Trophoblast cell (in vitro differentiated cells and primary cell): Measurements from ENCODE around the gene CLEC4G.
"Not testable (repeated sequence)": the region's sequence is repeated elsewhere in the genome, so short reads cannot be mapped to it uniquely, and the experiment has no call there.

Experiments
- DNase-seq, 2 donors: peaks; one replicate each; pipeline ENCODE4 v3.0.0-alpha.2; 2016
- H2AFZ ChIP-seq: 2 replicates; pipeline ENCODE4 v1.6.1; 2013; ENCODE audit warnings: low read length, moderate library complexity, mild to moderate bottlenecking; ENCODE audit not compliant: insufficient read depth, poor library complexity
- H2AK5ac ChIP-seq: 2 replicates; pipeline ENCODE4 v1.6.1; 2013; ENCODE audit warnings: mild to moderate bottlenecking, low read length
- H2BK120ac ChIP-seq: 2 replicates; pipeline ENCODE4 v1.6.1; 2013; ENCODE audit warnings: low read length, mild to moderate bottlenecking, moderate library complexity; ENCODE audit not compliant: insufficient read depth, poor library complexity
- H2BK12ac ChIP-seq: 2 replicates; pipeline ENCODE4 v1.6.1; 2013; ENCODE audit warnings: mild to moderate bottlenecking, low read length, moderate library complexity
- H2BK5ac ChIP-seq: 2 replicates; pipeline ENCODE4 v1.6.1; 2013; ENCODE audit warnings: low read length, low read depth, moderate library complexity, mild to moderate bottlenecking; ENCODE audit not compliant: poor library complexity
- H3K14ac ChIP-seq: 2 replicates; pipeline ENCODE4 v1.6.1; 2013; ENCODE audit warnings: mild to moderate bottlenecking, low read length
- H3K18ac ChIP-seq: 2 replicates; pipeline ENCODE4 v1.6.1; 2013; ENCODE audit warnings: mild to moderate bottlenecking, low read length
- H3K23ac ChIP-seq: 2 replicates; pipeline ENCODE4 v1.6.1; 2013; ENCODE audit warnings: low read length
- H3K27ac ChIP-seq: 2 replicates; pipeline ENCODE4 v1.5.1; 2013; ENCODE audit warnings: low read depth, mild to moderate bottlenecking, inconsistent platforms, low read length, moderate library complexity
- H3K27me3 ChIP-seq: 2 replicates; pipeline ENCODE4 v1.6.1; 2013; ENCODE audit warnings: inconsistent platforms, mild to moderate bottlenecking, low read length, moderate library complexity; ENCODE audit not compliant: insufficient read depth
- H3K36me3 ChIP-seq, 2 experiments: 1 replicate in 1 of 2; 2 replicates in 1 of 2; pipeline ENCODE4 v1.6.1; 2013; ENCODE audit warnings: low read length in 2 of 2, mild to moderate bottlenecking in 2 of 2, moderate library complexity in 1 of 2; ENCODE audit not compliant: insufficient read depth in 2 of 2, control insufficient read depth in 1 of 2
- H3K4ac ChIP-seq: 2 replicates; pipeline ENCODE4 v1.6.1; 2013; ENCODE audit warnings: low read depth, mild to moderate bottlenecking, low read length, moderate library complexity
- H3K4me1 ChIP-seq, 2 experiments: 1 replicate in 1 of 2; 2 replicates in 1 of 2; pipeline ENCODE4 v1.6.1; 2013; ENCODE audit warnings: low read length in 2 of 2, mild to moderate bottlenecking in 2 of 2, moderate library complexity in 1 of 2; ENCODE audit not compliant: insufficient read depth in 2 of 2, control insufficient read depth in 1 of 2
- H3K4me2 ChIP-seq: 2 replicates; pipeline ENCODE4 v1.6.1; 2013; ENCODE audit warnings: inconsistent platforms, mild to moderate bottlenecking, low read length, moderate library complexity
- H3K4me3 ChIP-seq: 2 replicates; pipeline ENCODE4 v1.5.1; 2013; ENCODE audit warnings: mild to moderate bottlenecking, low read depth, low read length, inconsistent platforms
- H3K79me1 ChIP-seq: one replicate; pipeline ENCODE4 v1.6.1; 2013; ENCODE audit warnings: low read length
- H3K79me2 ChIP-seq: 2 replicates; pipeline ENCODE4 v1.6.1; 2013; ENCODE audit warnings: low read length, mild to moderate bottlenecking; ENCODE audit not compliant: control insufficient read depth, insufficient read depth, poor library complexity
- H3K9ac ChIP-seq: 2 replicates; pipeline ENCODE4 v1.6.1; 2013; ENCODE audit warnings: mild to moderate bottlenecking, low read length
- H3K9me3 ChIP-seq: 2 replicates; pipeline ENCODE4 v1.6.1; 2013; ENCODE audit warnings: low read depth, mild to moderate bottlenecking, control low read depth, inconsistent platforms, low read length; ENCODE audit not compliant: insufficient read depth
- H4K12ac ChIP-seq: 2 replicates; pipeline ENCODE4 v1.6.1; 2013; ENCODE audit warnings: low read depth, mild to moderate bottlenecking, low read length, moderate library complexity
- H4K8ac ChIP-seq: 2 replicates; pipeline ENCODE4 v1.6.1; 2013; ENCODE audit warnings: low read depth, mild to moderate bottlenecking, low read length, moderate library complexity
- H4K91ac ChIP-seq: one replicate; pipeline ENCODE4 v1.6.1; 2013; ENCODE audit warnings: low read depth, mild to moderate bottlenecking, low read length, moderate library complexity
- WGBS: extraction: QIAGEN DNeasy Blood & Tissue Kit; methylation state at CpG from one replicate; pipeline ENCODE4 v1.1.7; 2013; ENCODE audit warnings: missing lambda C conversion rate; ENCODE audit not compliant: insufficient read length, insufficient coverage; ENCODE audit errors: extremely low coverage; 5-methylcytosine and 5-hydroxymethylcytosine counted together

The CLEC4G gene

GRCh38 chr19:7748171-7748570 lies 16.3 kb upstream of the CLEC4G start:
- Histone ChIP-seq H2BK5ac (no peak overlapping the region), H2BK120ac (no peak overlapping the region), H3K9ac (no peak overlapping the region), H3K79me1 (no peaks in the 10 kb centered on the region), H3K27ac (no peak overlapping the region), H2AK5ac (no peak overlapping the region), H3K4ac (no peak overlapping the region), H3K14ac (no peak overlapping the region), H3K36me3 (no peaks in the 10 kb centered on the region), H3K18ac (no peak overlapping the region), H4K91ac (no peak overlapping the region), H3K9me3 (no peaks in the 10 kb centered on the region), H3K4me2 (no peak overlapping the region), H4K8ac (no peak overlapping the region), H2AFZ (no peak overlapping the region), H4K12ac (no peak overlapping the region), H3K23ac (no peak overlapping the region), H3K4me3 (no peak overlapping the region), H3K4me1 (no peaks in the 10 kb centered on the region), H2BK12ac (no peak overlapping the region), H3K27me3 (no peaks in the 10 kb centered on the region), H3K79me2 (no peaks in the 10 kb centered on the region)
- no peak for DNase-seq
- WGBS, result no CpG with 5 or more reads among the region's 2 CpGs

GRCh38 chr19:7746903-7747884 lies 15.3 kb upstream of the CLEC4G start, which contains the start of gene CD209:
Gene CD209, minus strand, starts transcription at chr19:7747534. Its CDS starts 23 bp downstream, at chr19:7747511.
- no peaks in the 10 kb centered on the region for H3K27me3 ChIP-seq
- H3K4me2 ChIP-seq, result no peak within 1 kb of the TSS
- H3K4me1 ChIP-seq, result no peaks in the 10 kb centered on the region
- H2AK5ac ChIP-seq, result no peak within 1 kb of the TSS
- no peak within 1 kb of the TSS for H4K91ac ChIP-seq
- H4K12ac ChIP-seq, result no peak within 1 kb of the TSS
- H2BK12ac ChIP-seq, result no peak within 1 kb of the TSS
- H3K9ac ChIP-seq, result no peak within 1 kb of the TSS
- H3K27ac ChIP-seq, result no peak within 1 kb of the TSS
- H3K36me3 ChIP-seq, result no peaks in the 10 kb centered on the region
- no peak within 1 kb of the TSS for H3K4ac ChIP-seq
- H2BK5ac ChIP-seq, result no peak within 1 kb of the TSS
- H3K18ac ChIP-seq, result no peak within 1 kb of the TSS
- no peak within 1 kb of the TSS for H2BK120ac ChIP-seq
- no CpG with 5 or more reads among the region's 7 CpGs for WGBS
- no peak within 1 kb of the TSS for H3K23ac ChIP-seq
- H4K8ac ChIP-seq, result no peak within 1 kb of the TSS
- H3K4me3 ChIP-seq, result no peak within 1 kb of the TSS
- H3K79me2 ChIP-seq, result no peaks in the 10 kb centered on the region
- peak in 1 of 2 donors; percentile 5 for DNase-seq
- H3K79me1 ChIP-seq, result no peaks in the 10 kb centered on the region
- no peak within 1 kb of the TSS for H2AFZ ChIP-seq
- H3K14ac ChIP-seq, result no peak within 1 kb of the TSS
- H3K9me3 ChIP-seq, result no peaks in the 10 kb centered on the region

- not testable (repeated sequence) for DNase-seq, H4K8ac ChIP-seq, H2AK5ac ChIP-seq, H3K9me3 ChIP-seq, H2BK120ac ChIP-seq, H3K4me3 ChIP-seq, H3K27ac ChIP-seq, H3K14ac ChIP-seq, H4K91ac ChIP-seq, H3K79me2 ChIP-seq, H4K12ac ChIP-seq, H3K9ac ChIP-seq, H3K4ac ChIP-seq, H2BK12ac ChIP-seq, H3K79me1 ChIP-seq, H3K4me1 ChIP-seq, H3K23ac ChIP-seq, H3K4me2 ChIP-seq, H3K18ac ChIP-seq, H3K36me3 ChIP-seq, H2BK5ac ChIP-seq, H3K27me3 ChIP-seq, H2AFZ ChIP-seq
- WGBS, result no CpG with 5 or more reads among the region's 4 CpGs
These were observed 14.4 kb upstream of the CLEC4G start for GRCh38 chr19:7746306-7746705.

- H3K27ac ChIP-seq, result no peak overlapping the region
- H3K36me3 ChIP-seq, result no peaks in the 10 kb centered on the region
- no peaks in the 10 kb centered on the region for H3K9me3 ChIP-seq
- no CpG with 5 or more reads among the region's 12 CpGs for WGBS
- H3K4me2 ChIP-seq, result no peak overlapping the region
- no peak for DNase-seq
- no peak overlapping the region for H4K12ac ChIP-seq
- H3K79me1 ChIP-seq, result no peaks in the 10 kb centered on the region
- no peaks in the 10 kb centered on the region for H3K4me1 ChIP-seq
- H4K91ac ChIP-seq, result no peak overlapping the region
- no peak overlapping the region for H2BK5ac ChIP-seq
- no peak overlapping the region for H3K14ac ChIP-seq
- no peak overlapping the region for H2BK120ac ChIP-seq
- H4K8ac ChIP-seq, result no peak overlapping the region
- H2AK5ac ChIP-seq, result no peak overlapping the region
- H2AFZ ChIP-seq, result no peak overlapping the region
- no peak overlapping the region for H3K4me3 ChIP-seq
- no peak overlapping the region for H2BK12ac ChIP-seq
- no peaks in the 10 kb centered on the region for H3K79me2 ChIP-seq
- no peaks in the 10 kb centered on the region for H3K27me3 ChIP-seq
- H3K4ac ChIP-seq, result no peak overlapping the region
- no peak overlapping the region for H3K9ac ChIP-seq
- no peak overlapping the region for H3K18ac ChIP-seq
- H3K23ac ChIP-seq, result no peak overlapping the region
These were observed 13.2 kb upstream of the CLEC4G start for GRCh38 chr19:7744871-7745650.
